B cell (primary cell): Measurements from ENCODE around the gene RCAN1. TPM values are rescaled to one million over a fixed set of nuclear protein-coding genes. Genes with fewer than 3 reads are reported as not detected.

Source experiments
- ATAC-seq: fragments of 200-7000 bp; cut with Tn5 transposase; one replicate; pipeline ENCODE4 v1.10.0; 2021; ENCODE audit warnings: low read depth, mild to moderate bottlenecking, moderate number of reproducible peaks, moderate library complexity
- CTCF ChIA-PET: fragments of 350-600 bp; sonication (Branson Sonifier 250); formaldehyde crosslinking; loops from one replicate; lab custom pipeline; 2021; ENCODE audit warnings: antibody characterized with exemption, inconsistent platforms; lab: Charles Lee
- POLR2A ChIA-PET: fragments of 350-600 bp; sonication (Branson Sonifier 250); formaldehyde crosslinking; loops from one replicate; lab custom pipeline; 2021; ENCODE audit warnings: antibody characterized with exemption; lab: Charles Lee
- DNase-seq: peaks from one replicate; pipeline ENCODE4 v3.0.0; 2013
- H2AFZ ChIP-seq: 2 replicates; pipeline ENCODE4 v1.6.1; 2012; ENCODE audit warnings: mild to moderate bottlenecking, low read depth, low read length; ENCODE audit not compliant: insufficient read depth, poor library complexity, severe bottlenecking
- H3K27ac ChIP-seq, 2 donors: 1 replicate in 1 of 2; 2 replicates in 1 of 2; pipeline ENCODE4 v1.5.1; 2012 to 2013; ENCODE audit warnings: low read length in 2 of 2, mild to moderate bottlenecking in 2 of 2, moderate library complexity in 1 of 2
- H3K27me3 ChIP-seq, 4 experiments: fragments of 200-600 bp in 1 of 4; sonication (generic) in 1 of 4; replicated peaks in 1 of 4; 1 replicate in 2 of 4; 2 replicates in 2 of 4; pipeline versions ENCODE4 v1.6.1 to v1.7.0; 2013 to 2016; ENCODE audit warnings: low read length in 3 of 4, mild to moderate bottlenecking in 2 of 4, mixed read lengths in 1 of 4, moderate library complexity in 1 of 4; ENCODE audit not compliant: insufficient read depth in 4 of 4, control insufficient read depth in 3 of 4; ENCODE audit errors: control extremely low read depth in 1 of 4
- H3K36me3 ChIP-seq, 2 experiments: replicated peaks in 1 of 2; 1 replicate in 1 of 2; 2 replicates in 1 of 2; pipeline versions ENCODE4 v1.6.1 to v1.7.1; 2013; ENCODE audit warnings: low read length in 1 of 2; ENCODE audit not compliant: insufficient read depth in 2 of 2, control insufficient read depth in 1 of 2; ENCODE audit errors: control extremely low read depth in 1 of 2, extremely low read depth in 1 of 2
- H3K4me1 ChIP-seq, 2 donors: fragments of 200-600 bp in 1 of 2; sonication (generic) in 1 of 2; 1 replicate in 1 of 2; 2 replicates in 1 of 2; pipeline versions ENCODE4 v1.5.1 to v1.6.1; 2013 to 2017; ENCODE audit warnings: low read length in 2 of 2; ENCODE audit not compliant: control insufficient read depth in 2 of 2, insufficient read depth in 2 of 2
- H3K4me2 ChIP-seq: replicated peaks from 2 replicates; pipeline ENCODE3; 2012; ENCODE audit warnings: mild to moderate bottlenecking, low read depth, low read length; ENCODE audit not compliant: poor library complexity, severe bottlenecking
- H3K4me3 ChIP-seq, 5 experiments: fragments of 200-600 bp in 1 of 5; sonication (generic) in 1 of 5; 1 replicate in 3 of 5; 2 replicates in 2 of 5; pipeline versions ENCODE4 v1.5.1 to v1.7.0; 2011 to 2016; ENCODE audit warnings: low read length in 4 of 5, mild to moderate bottlenecking in 4 of 5, low read depth in 2 of 5, control low read depth in 1 of 5, moderate library complexity in 1 of 5; ENCODE audit not compliant: insufficient read depth in 1 of 5; ENCODE audit errors: control extremely low read depth in 1 of 5, extremely low read depth in 1 of 5
- H3K79me2 ChIP-seq: fragments of 200-600 bp; sonication (generic); one replicate; pipeline ENCODE4 v1.6.0; 2016; ENCODE audit warnings: low read length; ENCODE audit not compliant: control insufficient read depth, insufficient read depth
- H3K9ac ChIP-seq: fragments of 200-600 bp; sonication (generic); 2 replicates; pipeline ENCODE4 v1.6.1; 2017; ENCODE audit warnings: mild to moderate bottlenecking, low read length, moderate library complexity
- H3K9me3 ChIP-seq, 3 donors: one replicate each; pipeline versions ENCODE4 v1.6.1 to v1.7.1; 2013; ENCODE audit warnings: low read length in 2 of 3; ENCODE audit not compliant: control insufficient read depth in 2 of 3, insufficient read depth in 1 of 3; ENCODE audit errors: control extremely low read depth in 1 of 3
- H4K20me1 ChIP-seq: 2 replicates; pipeline ENCODE4 v1.6.0; 2012; ENCODE audit warnings: mild to moderate bottlenecking, low read length; ENCODE audit not compliant: insufficient read depth, control insufficient read depth, poor library complexity, severe bottlenecking
- H3K27ac Mint-ChIP-seq: one replicate; pipeline ENCODE4 v1.8.0; 2021; ENCODE audit warnings: mixed read lengths
- H3K27me3 Mint-ChIP-seq: one replicate; pipeline ENCODE4 v1.8.0; 2021; ENCODE audit warnings: mixed read lengths
- H3K4me1 Mint-ChIP-seq: one replicate; pipeline ENCODE4 v1.8.0; 2021; ENCODE audit warnings: mixed read lengths
- H3K4me3 Mint-ChIP-seq: one replicate; pipeline ENCODE4 v1.8.0; 2021; ENCODE audit warnings: mixed read lengths
- H3K9me3 Mint-ChIP-seq: one replicate; pipeline ENCODE4 v1.8.0; 2022; ENCODE audit warnings: mixed read lengths; ENCODE audit not compliant: insufficient read depth
- EZH2 ChIP-seq: IDR thresholded peaks from 2 replicates; pipeline ENCODE4 v1.6.1; 2012; ENCODE audit warnings: borderline replicate concordance, low read depth, mild to moderate bottlenecking, moderate library complexity, low read length; ENCODE audit not compliant: insufficient read depth, poor library complexity, severe bottlenecking
- WGBS: methylation state at CpG from one replicate; pipeline ENCODE4 v1.1.5; 2013; ENCODE audit warnings: missing lambda C conversion rate; ENCODE audit not compliant: insufficient coverage; 5-methylcytosine and 5-hydroxymethylcytosine counted together
- intact Hi-C: fragments of 100-400 bp; cut with micrococcal nuclease; formaldehyde crosslinking; loops from one replicate; pipeline ENCODE4 v1.10.0; 2022
- polyA plus RNA-seq: library from polyadenylated mRNA; depleted of rRNA; stranded (reverse); fragments of >200 nt; gene quantifications from 2 replicates; pipeline ENCODE4 v1.2.3, GENCODE V29; 2012
- total RNA-seq, 2 donors: library from RNA; stranded (reverse); fragments of 120-200 nt in 1 of 2; gene quantifications; 1 replicate in 1 of 2; 2 replicates in 1 of 2; pipeline versions ENCODE4 v1.2.3 to v1.2.4, GENCODE V29; 2013 to 2022
- TF ChIP-seq, protein P1 (sequence below): fragments of 200-600 bp; IDR thresholded peaks from one replicate; pipeline ENCODE4 v1.8.0; 2022; ENCODE audit warnings: antibody characterized with exemption, mild to moderate bottlenecking

Gene RCAN1
- total and polyA plus RNA-seq, 2 donors (not counting 1 experiment from before 2014, with no cell fraction given) = 0.97 to 4.4 TPM

DNA sequence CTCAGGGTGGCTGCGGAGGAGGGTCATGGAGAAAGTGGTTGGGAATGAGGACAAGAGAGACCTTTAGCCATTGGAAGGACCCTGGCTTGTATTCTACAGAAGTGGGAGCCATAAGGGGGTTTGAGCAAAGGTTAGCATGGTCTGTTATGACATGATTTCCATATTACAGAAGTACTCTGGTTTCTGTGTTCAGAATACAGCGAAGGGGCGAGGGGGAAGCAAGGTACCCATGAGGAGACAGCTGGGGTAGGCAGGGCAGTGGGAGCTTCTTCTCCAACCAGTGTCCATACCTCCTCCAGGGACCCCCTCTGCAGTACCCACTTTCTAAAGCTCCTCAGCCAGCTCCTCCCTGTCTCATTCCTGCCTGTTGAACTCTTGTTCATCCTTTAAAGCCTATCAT is 81.0 kb downstream of the RCAN1 start:
- Mint-ChIP-seq H3K4me3 (no peak overlapping the region), H3K27me3 (no peaks in the 10 kb centered on the region), H3K27ac (no peak overlapping the region), H3K9me3 (no peaks in the 10 kb centered on the region), H3K4me1 (no peaks in the 10 kb centered on the region)
- Histone ChIP-seq H3K9me3 (no peaks in the 10 kb centered on the region), H4K20me1 (no peaks in the 10 kb centered on the region), H2AFZ (no peak overlapping the region), H3K79me2 (no peaks in the 10 kb centered on the region), H3K4me1 (no peaks in the 10 kb centered on the region), H3K27ac (no peak overlapping the region), H3K4me3 (no peak overlapping the region), H3K27me3 (no peaks in the 10 kb centered on the region), H3K9ac (no peak overlapping the region), H3K4me2 (no peak overlapping the region), H3K36me3 (no peaks in the 10 kb centered on the region)
- POLR2A ChIA-PET = no interaction called here
- DNase-seq (no peak), ATAC-seq (no peak)
- CTCF ChIA-PET = no interaction called here
- 90% methylated on average over 3 of the region's 3 CpGs for WGBS
- TF ChIP-seq, protein P1, sequence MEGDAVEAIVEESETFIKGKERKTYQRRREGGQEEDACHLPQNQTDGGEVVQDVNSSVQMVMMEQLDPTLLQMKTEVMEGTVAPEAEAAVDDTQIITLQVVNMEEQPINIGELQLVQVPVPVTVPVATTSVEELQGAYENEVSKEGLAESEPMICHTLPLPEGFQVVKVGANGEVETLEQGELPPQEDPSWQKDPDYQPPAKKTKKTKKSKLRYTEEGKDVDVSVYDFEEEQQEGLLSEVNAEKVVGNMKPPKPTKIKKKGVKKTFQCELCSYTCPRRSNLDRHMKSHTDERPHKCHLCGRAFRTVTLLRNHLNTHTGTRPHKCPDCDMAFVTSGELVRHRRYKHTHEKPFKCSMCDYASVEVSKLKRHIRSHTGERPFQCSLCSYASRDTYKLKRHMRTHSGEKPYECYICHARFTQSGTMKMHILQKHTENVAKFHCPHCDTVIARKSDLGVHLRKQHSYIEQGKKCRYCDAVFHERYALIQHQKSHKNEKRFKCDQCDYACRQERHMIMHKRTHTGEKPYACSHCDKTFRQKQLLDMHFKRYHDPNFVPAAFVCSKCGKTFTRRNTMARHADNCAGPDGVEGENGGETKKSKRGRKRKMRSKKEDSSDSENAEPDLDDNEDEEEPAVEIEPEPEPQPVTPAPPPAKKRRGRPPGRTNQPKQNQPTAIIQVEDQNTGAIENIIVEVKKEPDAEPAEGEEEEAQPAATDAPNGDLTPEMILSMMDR = no peak
- TF ChIP-seq EZH2 = no peak
- intact Hi-C loops = no loop called here

DNA sequence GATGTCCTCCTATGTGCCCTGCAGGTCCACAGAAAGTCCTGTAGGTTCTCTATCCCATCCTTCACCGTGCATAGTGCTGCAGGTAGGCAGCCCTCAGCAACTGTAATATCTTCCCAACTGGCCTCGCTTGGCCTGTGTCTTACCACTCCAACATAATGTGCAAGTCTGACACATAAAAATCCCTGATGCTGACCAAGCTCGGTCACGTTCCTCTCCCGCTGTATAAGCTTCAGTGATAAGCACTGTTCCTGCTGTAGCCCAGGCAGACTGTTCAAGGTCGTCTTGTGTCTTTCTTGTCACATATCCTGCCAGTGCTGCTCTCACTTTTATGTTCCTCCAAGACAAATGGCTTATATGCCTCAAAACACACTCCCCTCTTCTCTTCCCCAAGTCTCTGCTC is 83.5 kb downstream of the RCAN1 start:
- DNase-seq (no peak), ATAC-seq (no peak)
- H3K4me1 ChIP-seq = peaks cover 0 to 5% of the 10 kb centered on the region in 2 donors
- no peak for TF ChIP-seq EZH2
- TF ChIP-seq, protein P1 = no peak
- 91% methylated on average over 6 of the region's 6 CpGs for WGBS
- no peaks in the 10 kb centered on the region for H4K20me1 ChIP-seq
- no peak overlapping the region for H3K27ac Mint-ChIP-seq
- no peaks in the 10 kb centered on the region for H3K27me3 Mint-ChIP-seq
- no peaks in the 10 kb centered on the region for H3K9me3 ChIP-seq
- H3K4me3 ChIP-seq = no peak overlapping the region
- POLR2A ChIA-PET = no interaction called here
- no peak overlapping the region for H3K27ac ChIP-seq
- no peak overlapping the region for H3K9ac ChIP-seq
- no peaks in the 10 kb centered on the region for H3K9me3 Mint-ChIP-seq
- no peaks in the 10 kb centered on the region for H3K27me3 ChIP-seq
- H3K4me1 Mint-ChIP-seq = peaks cover 4% of the 10 kb centered on the region
- H3K79me2 ChIP-seq = no peaks in the 10 kb centered on the region
- H2AFZ ChIP-seq = no peak overlapping the region
- intact Hi-C loops = no loop called here
- CTCF ChIA-PET = no interaction called here
- no peak overlapping the region for H3K4me3 Mint-ChIP-seq
- H3K36me3 ChIP-seq = no peaks in the 10 kb centered on the region
- no peak overlapping the region for H3K4me2 ChIP-seq
